HCT116 (cell line): ENCODE measurements around the gene GRIK5. TPM values are rescaled to one million over a fixed set of nuclear protein-coding genes. Genes with fewer than 3 reads are reported as not detected.

Experiments used
- ATAC-seq: fragments of 200-7000 bp; cut with Tn5 transposase; 2 replicates; pipeline ENCODE4 v1.9.1; 2020; ENCODE audit warnings: mild to moderate bottlenecking, moderate library complexity
- BruUV-seq: library from RNA; stranded (reverse); fragments of 400-500 nt; replicated peaks from 2 replicates; lab custom pipeline; 2021; lab: Mats Ljungman, UMichigan
- CTCF ChIA-PET: fragments of 300-600 bp; sonication (Branson Sonifier 250); formaldehyde crosslinking; loops from one replicate; lab custom pipeline; 2021; ENCODE audit warnings: antibody characterized with exemption; lab: Charles Lee
- POLR2A ChIA-PET: fragments of 300-600, 350-600 bp; sonication (Branson Sonifier 250); formaldehyde crosslinking; loops from one replicate; lab custom pipeline; 2021; ENCODE audit warnings: antibody characterized with exemption; lab: Charles Lee
- RAD21 ChIA-PET, 2 experiments: fragments of 300-600 bp; sonication (Branson Sonifier 250); formaldehyde crosslinking; loops; one replicate each; lab custom pipeline; 2023; ENCODE audit warnings: low total read pairs in 2 of 2; ENCODE audit not compliant: uncharacterized antibody in 2 of 2, unreplicated experiment in 2 of 2, low non-redundant PET in 1 of 2; lab: Charles Lee
- DNase-seq: peaks from one replicate; pipeline ENCODE4 v3.0.0-alpha.2; 2010; ENCODE audit warnings: low read depth, low spot score
- H2AFZ ChIP-seq: fragments of 200-600 bp; shearing (Covaris generic), sonication (generic); 2 replicates; pipeline ENCODE4 v1.6.1; 2017; ENCODE audit warnings: low read depth, mixed run types, mixed read lengths, antibody characterized with exemption, low read length; ENCODE audit not compliant: poor library complexity, severe bottlenecking
- H3K27ac ChIP-seq: 2 replicates; pipeline ENCODE4 v1.5.1; 2012; ENCODE audit warnings: low read depth, low read length
- H3K27me3 ChIP-seq: fragments of 200-600 bp; sonication (generic); 2 replicates; pipeline ENCODE4 v1.6.1; 2016; ENCODE audit warnings: mixed run types, low read length, mixed read lengths; ENCODE audit not compliant: insufficient read depth
- H3K36me3 ChIP-seq, 2 experiments: fragments of 200-500 bp in 1 of 2; fragments of 200-600 bp in 1 of 2; sonication (Bioruptor generic) in 1 of 2; sonication (generic) in 1 of 2; 2 replicates each; pipeline versions ENCODE4 v1.5.1 to v1.6.1; 2014 to 2016; ENCODE audit warnings: low read length in 2 of 2, inconsistent platforms in 1 of 2, mixed read lengths in 1 of 2, mixed run types in 1 of 2; ENCODE audit not compliant: insufficient read depth in 2 of 2, control insufficient read depth in 1 of 2
- H3K4me1 ChIP-seq, 2 experiments: fragments of 200-600 bp in 1 of 2; sonication (generic) in 1 of 2; 2 replicates each; pipeline versions ENCODE4 v1.5.1 to v1.6.1; 2012 to 2017; ENCODE audit warnings: low read length in 2 of 2, inconsistent platforms in 1 of 2, mild to moderate bottlenecking in 1 of 2, mixed read lengths in 1 of 2, mixed run types in 1 of 2, moderate library complexity in 1 of 2; ENCODE audit not compliant: insufficient read depth in 2 of 2, control insufficient read depth in 1 of 2
- H3K4me2 ChIP-seq: fragments of 200-600 bp; sonication (generic); 2 replicates; pipeline ENCODE4 v1.6.1; 2017; ENCODE audit warnings: mixed run types, low read length, mixed read lengths
- H3K4me3 ChIP-seq, 2 experiments: fragments of 200-600 bp in 1 of 2; sonication (generic) in 1 of 2; replicated peaks in 1 of 2; 2 replicates each; pipeline ENCODE4 v1.5.1; 2011 to 2016; ENCODE audit warnings: low read length in 2 of 2, control low read depth in 1 of 2, low read depth in 1 of 2, mild to moderate bottlenecking in 1 of 2, mixed read lengths in 1 of 2, mixed run types in 1 of 2
- H3K79me2 ChIP-seq: fragments of 200-600 bp; sonication (generic); 2 replicates; pipeline ENCODE4 v1.6.1; 2017; ENCODE audit warnings: mild to moderate bottlenecking, mixed run types, low read length, moderate library complexity, mixed read lengths; ENCODE audit not compliant: insufficient read depth
- H3K9ac ChIP-seq: fragments of 200-600 bp; sonication (generic); 2 replicates; pipeline ENCODE4 v1.6.1; 2016; ENCODE audit warnings: low read length, mixed read lengths
- H3K9me2 ChIP-seq: fragments of 200-600 bp; sonication (generic), shearing (Covaris generic); 2 replicates; pipeline ENCODE4 v1.6.1; 2017; ENCODE audit warnings: mixed run types, mild to moderate bottlenecking, moderate library complexity; ENCODE audit not compliant: insufficient read depth
- H3K9me3 ChIP-seq, 2 experiments: fragments of 200-500 bp in 1 of 2; fragments of 200-600 bp in 1 of 2; sonication (Bioruptor generic) in 1 of 2; sonication (generic) in 1 of 2; 2 replicates each; pipeline ENCODE4 v1.6.1; 2014 to 2017; ENCODE audit warnings: low read length in 2 of 2, mixed read lengths in 2 of 2, inconsistent platforms in 1 of 2, low read depth in 1 of 2, mild to moderate bottlenecking in 1 of 2, mixed run types in 1 of 2, moderate library complexity in 1 of 2; ENCODE audit not compliant: control insufficient read depth in 1 of 2, insufficient read depth in 1 of 2
- H4K20me1 ChIP-seq: fragments of 200-600 bp; sonication (generic), shearing (Covaris generic); 2 replicates; pipeline ENCODE4 v1.6.1; 2017; ENCODE audit warnings: mixed run types, mild to moderate bottlenecking, moderate library complexity; ENCODE audit not compliant: insufficient read depth
- CBX3 ChIP-seq: IDR thresholded peaks from 2 replicates; pipeline ENCODE4 v1.6.1; 2012; ENCODE audit warnings: low read depth
- CEBPB ChIP-seq: IDR thresholded peaks from 2 replicates; pipeline ENCODE4 v1.6.1; 2012; ENCODE audit warnings: low read depth
- FOSL1 ChIP-seq: IDR thresholded peaks from 2 replicates; pipeline ENCODE4 v1.6.1; 2012; ENCODE audit warnings: low read depth
- JUND ChIP-seq: IDR thresholded peaks from 2 replicates; pipeline ENCODE4 v1.6.1; 2012
- POLR2A ChIP-seq: IDR thresholded peaks from 2 replicates; pipeline ENCODE4 v1.7.0; 2011; ENCODE audit warnings: borderline replicate concordance; ENCODE audit not compliant: insufficient read depth, insufficient read length; ENCODE audit errors: extremely low read depth
- POLR2AphosphoS5 ChIP-seq: IDR thresholded peaks from 2 replicates; pipeline ENCODE4 v1.6.1; 2011; ENCODE audit warnings: mild to moderate bottlenecking, low read depth, low read length, moderate library complexity
- RAD21 ChIP-seq: IDR thresholded peaks from 2 replicates; pipeline ENCODE4 v1.6.1; 2012; ENCODE audit warnings: low read depth, mild to moderate bottlenecking
- REST ChIP-seq: IDR thresholded peaks from 2 replicates; pipeline ENCODE4 v1.6.1; 2012; ENCODE audit warnings: low read depth
- SIN3A ChIP-seq: IDR thresholded peaks from 2 replicates; pipeline ENCODE4 v1.6.1; 2012; ENCODE audit warnings: low read depth
- SRF ChIP-seq: IDR thresholded peaks from 2 replicates; pipeline ENCODE4 v1.6.1; 2012; ENCODE audit warnings: low read depth
- TCF7L2 ChIP-seq: IDR thresholded peaks from 2 replicates; pipeline ENCODE4 v1.7.0; 2011; ENCODE audit warnings: borderline replicate concordance, inconsistent platforms; ENCODE audit not compliant: insufficient read depth, insufficient read length; ENCODE audit errors: extremely low read depth
- YY1 ChIP-seq: IDR thresholded peaks from 2 replicates; pipeline ENCODE4 v1.6.1; 2011; ENCODE audit warnings: low read length, low read depth, moderate library complexity, mild to moderate bottlenecking; ENCODE audit not compliant: insufficient replicate concordance; ENCODE audit errors: extremely low read depth
- ZBTB33 ChIP-seq: IDR thresholded peaks from 2 replicates; pipeline ENCODE4 v1.6.1; 2011; ENCODE audit warnings: mild to moderate bottlenecking, low read length, moderate library complexity; ENCODE audit not compliant: insufficient replicate concordance; ENCODE audit errors: extremely low read depth
- ZNF274 ChIP-seq: fragments of 200-500 bp; sonication (Bioruptor generic); IDR thresholded peaks from 2 replicates; pipeline ENCODE4 v1.6.1; 2014; ENCODE audit warnings: mild to moderate bottlenecking, low read depth, low read length, inconsistent platforms
- intact Hi-C: fragments of 100-400 bp; cut with micrococcal nuclease; formaldehyde crosslinking; loops from 2 replicates; pipeline ENCODE4 v1.10.0; 2022
- total RNA-seq: library from RNA; stranded (reverse); gene quantifications from one replicate; pipeline ENCODE4 v1.2.1, GENCODE V29; 2021; ENCODE audit not compliant: unreplicated experiment

The GRIK5 gene
- total RNA-seq, 1 experiment from 2014 or later = 1.7 TPM

GRCh38 chr19:41977916-41978315 is 92.1 kb downstream of the GRIK5 start:
- no peak overlapping the region for H3K4me2 ChIP-seq
- no peaks in the 10 kb centered on the region for H3K9me3 ChIP-seq
- no peaks in the 10 kb centered on the region for H3K9me2 ChIP-seq
- CTCF ChIA-PET = no interaction called here
- H2AFZ ChIP-seq = no peak overlapping the region
- TF ChIP-seq FOSL1 = no peak
- TF ChIP-seq JUND = no peak
- no peaks in the 10 kb centered on the region; a peak in 1 of 4 replicates for H3K36me3 ChIP-seq
- no peaks in the 10 kb centered on the region for H3K79me2 ChIP-seq
- H3K4me3 ChIP-seq = no peak overlapping the region
- no peak overlapping the region for H3K27ac ChIP-seq
- POLR2A ChIA-PET = no interaction called here
- DNase-seq (no peak), ATAC-seq (no peak)
- no peaks in the 10 kb centered on the region for H3K4me1 ChIP-seq
- RAD21 ChIA-PET = no interaction called here
- intact Hi-C loops = no loop called here
- BruUV-seq = no TSS peak
- H3K27me3 ChIP-seq = no peaks in the 10 kb centered on the region
- H4K20me1 ChIP-seq = no peaks in the 10 kb centered on the region
- no peak overlapping the region for H3K9ac ChIP-seq

GRCh38 chr19:41974652-41975051 is 95.4 kb downstream of the GRIK5 start:
- POLR2A ChIA-PET = no interaction called here
- no peaks in the 10 kb centered on the region for H3K4me1 ChIP-seq
- no peak for TF ChIP-seq CEBPB
- no peak for TF ChIP-seq JUND
- no peak for TF ChIP-seq YY1
- no peak for TF ChIP-seq SIN3A
- TF ChIP-seq TCF7L2 = no peak
- TF ChIP-seq RAD21 = no peak
- TF ChIP-seq POLR2AphosphoS5 = no peak
- TF ChIP-seq CBX3 = no peak
- TF ChIP-seq ZBTB33 = no peak
- no peak for TF ChIP-seq FOSL1
- no peak for TF ChIP-seq ZNF274
- TF ChIP-seq POLR2A = no peak
- no peak for TF ChIP-seq SRF
- no peak for TF ChIP-seq REST
- TF ChIP-seq, all 23 proteins: peak for 0
- H3K9me3 ChIP-seq = no peaks in the 10 kb centered on the region
- no peak for ATAC-seq
- H3K4me2 ChIP-seq = no peak overlapping the region
- no peaks in the 10 kb centered on the region for H3K9me2 ChIP-seq
- ChIA-PET RAD21 (no interaction called here), CTCF (no interaction called here)
- H3K4me3 ChIP-seq = no peak overlapping the region
- H3K9ac ChIP-seq = no peak overlapping the region
- BruUV-seq = no TSS peak
- no peaks in the 10 kb centered on the region for H3K27me3 ChIP-seq
- H3K36me3 ChIP-seq = no peaks in the 10 kb centered on the region; a peak in 1 of 4 replicates
- H3K79me2 ChIP-seq = no peaks in the 10 kb centered on the region
- DNase-seq = no peak
- intact Hi-C loops = no loop called here
- no peak overlapping the region for H2AFZ ChIP-seq
- no peaks in the 10 kb centered on the region for H4K20me1 ChIP-seq
- no peak overlapping the region for H3K27ac ChIP-seq
